Eye (tissue), 1 donor: ENCODE data around the gene ASAP3.
A peak's percentile ranks its signal among the peaks of the same experiment; 100 is the strongest.

ENCODE experiments used
- DNase-seq: peaks from one replicate; pipeline ENCODE4 v3.0.0-alpha.2; 2015

Gene ASAP3

DNA sequence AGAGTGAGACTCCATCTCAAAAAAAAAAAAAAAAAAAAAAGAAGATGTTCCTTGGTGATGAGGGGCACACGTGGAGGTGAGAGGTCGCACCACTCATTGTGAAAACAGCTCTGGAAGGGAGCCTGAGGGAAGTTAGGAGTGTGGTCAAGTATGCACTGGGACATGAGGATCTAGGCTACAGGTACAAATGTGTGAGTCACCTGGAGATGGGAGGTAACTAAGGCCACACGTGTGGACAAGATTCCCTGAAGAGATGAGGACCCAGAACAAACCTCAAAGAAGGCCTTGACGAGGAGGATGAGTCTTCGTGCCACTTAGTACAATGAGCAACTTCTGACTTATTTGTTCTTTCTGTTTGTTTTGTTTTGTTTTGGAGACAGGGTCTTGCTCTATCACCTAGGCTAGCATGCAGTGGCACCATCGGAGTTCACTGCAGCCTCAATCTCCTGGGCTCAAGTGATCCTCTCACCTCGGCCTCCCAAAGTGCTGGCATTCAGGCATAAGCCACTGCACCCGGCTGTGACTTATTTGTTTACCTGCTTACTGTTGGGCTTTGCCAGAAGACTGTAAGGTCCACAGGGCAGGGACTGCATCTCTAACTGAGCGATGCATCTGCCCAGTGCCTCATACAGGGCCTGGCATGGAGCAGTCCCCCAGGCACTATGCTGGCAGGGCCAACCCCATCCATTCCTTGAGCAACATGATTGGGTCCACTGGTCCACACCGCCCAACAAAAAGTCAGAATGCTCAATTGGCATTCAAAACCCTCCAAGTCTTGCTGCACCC, 6.4 kb downstream of the ASAP3 start:
- no peak for DNase-seq

GRCh38 chr1:23475641-23476040, 8.3 kb downstream of the ASAP3 start:
- no peak for DNase-seq

- no peak for DNase-seq
Observed at GRCh38 chr1:23475134-23475628, 8.8 kb downstream of the ASAP3 start.

- DNase-seq: no peak
Observed at GRCh38 chr1:23473037-23473800, 10.8 kb downstream of the ASAP3 start.

GRCh38 chr1:23472351-23473036, 11.5 kb downstream of the ASAP3 start:
- no peak for DNase-seq

- no peak for DNase-seq
Observed at GRCh38 chr1:23471473-23472075, 12.4 kb downstream of the ASAP3 start.

GRCh38 chr1:23470282-23471070, 13.5 kb downstream of the ASAP3 start:
- peak; percentile 28 for DNase-seq

DNA sequence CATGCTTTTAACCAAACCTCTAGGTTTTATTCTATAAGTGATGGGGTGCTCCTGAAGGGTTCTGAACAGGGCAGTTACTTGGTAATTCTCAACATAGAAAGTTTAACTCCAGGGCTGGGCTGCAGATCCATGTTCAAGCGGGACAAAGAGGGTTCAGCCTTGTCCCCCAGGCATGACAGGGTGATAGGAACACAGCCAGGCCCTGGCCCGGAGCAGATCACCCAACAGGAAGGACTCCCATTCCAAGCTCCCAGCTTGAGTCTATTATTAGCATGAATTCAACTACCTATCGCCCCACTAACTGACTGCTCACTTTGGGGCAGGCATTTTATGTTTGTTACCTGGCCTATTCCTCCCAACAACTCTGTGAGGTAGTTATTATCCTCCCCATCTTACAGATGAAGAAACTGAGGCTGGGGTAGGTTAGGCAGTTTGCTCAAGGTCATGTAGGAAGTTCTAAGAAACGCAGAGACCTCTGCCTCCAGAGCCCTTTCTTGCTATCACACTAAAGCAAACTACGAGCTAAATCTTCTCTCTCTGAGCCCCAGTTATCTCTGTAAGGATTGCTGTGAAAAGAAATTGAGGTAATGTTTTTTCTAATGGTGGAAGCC, 14.5 kb downstream of the ASAP3 start:
- DNase-seq: no peak

DNA sequence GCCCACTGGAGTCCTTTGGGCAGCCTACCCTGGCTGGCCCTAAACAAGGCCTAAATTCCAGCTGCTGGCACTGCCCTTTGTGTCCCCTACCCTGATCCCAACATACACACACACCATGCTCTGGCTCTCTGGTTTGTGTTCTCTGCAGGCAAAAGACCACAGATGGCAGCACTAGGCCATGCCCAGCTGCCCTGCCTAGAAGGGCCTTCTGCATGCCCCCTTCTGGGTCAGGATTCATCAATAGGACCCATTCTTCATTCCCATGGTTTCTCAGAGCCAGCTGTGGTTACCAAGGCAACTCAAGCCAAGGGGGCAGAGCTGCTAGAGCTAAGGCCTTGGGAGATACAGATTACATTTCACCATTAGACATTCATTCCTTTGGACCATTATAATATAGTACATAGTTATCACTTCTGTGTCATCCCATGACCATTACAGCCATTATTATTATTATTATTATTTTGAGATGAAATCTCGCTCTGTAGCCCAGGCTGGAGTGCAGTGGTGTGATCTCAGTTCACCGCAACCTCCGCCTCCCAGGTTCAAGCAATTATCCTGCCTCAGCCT, 17.5 kb downstream of the ASAP3 start:
- peak; percentile 24 for DNase-seq

- DNase-seq: no peak
Observed at GRCh38 chr1:23463286-23463685, 20.7 kb downstream of the ASAP3 start.

DNA sequence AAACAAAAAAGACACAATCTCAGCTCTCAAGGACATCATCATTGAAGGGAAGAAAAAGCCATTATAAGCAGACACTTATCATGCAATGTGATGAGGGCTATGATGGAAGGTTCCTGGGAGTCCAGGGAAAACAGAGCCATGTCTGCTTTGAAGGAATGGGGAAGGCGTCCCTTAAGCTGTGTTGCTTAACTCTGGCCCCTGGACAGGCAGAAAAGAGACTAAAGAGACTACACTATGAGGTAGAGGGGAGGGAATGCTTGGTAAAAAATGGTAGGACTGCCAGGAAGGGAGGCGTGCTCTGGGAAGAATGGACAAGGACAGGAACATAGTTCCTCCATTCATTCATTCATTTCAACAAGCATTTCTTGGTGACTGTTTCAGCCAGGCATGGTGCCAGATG, 21.2 kb downstream of the ASAP3 start:
- DNase-seq: no peak

GRCh38 chr1:23461050-23461449, 22.9 kb downstream of the ASAP3 start:
- no peak for DNase-seq

- DNase-seq: no peak
Observed at GRCh38 chr1:23460519-23460918, 23.5 kb downstream of the ASAP3 start.

DNA sequence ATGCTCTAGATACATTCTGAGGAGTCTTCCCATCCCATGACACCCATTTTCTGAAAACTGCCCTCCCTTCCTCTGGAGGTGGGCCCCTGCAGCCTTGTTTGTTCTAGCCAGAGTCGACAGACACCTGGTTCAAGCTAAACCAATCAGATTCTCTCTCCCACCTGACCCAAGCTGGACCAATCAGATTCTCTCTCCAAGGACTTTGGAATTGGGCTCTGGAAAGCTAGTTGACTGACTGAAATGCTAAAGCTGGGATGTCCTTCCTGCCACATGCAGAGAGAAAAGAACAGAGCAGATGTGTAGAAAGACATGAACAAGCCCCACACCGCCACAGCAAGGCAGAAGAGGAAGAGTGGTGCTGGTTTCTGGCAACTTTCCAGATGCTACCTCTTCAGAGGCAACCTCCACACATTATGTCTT, 24.6 kb downstream of the ASAP3 start:
- DNase-seq: no peak

DNA sequence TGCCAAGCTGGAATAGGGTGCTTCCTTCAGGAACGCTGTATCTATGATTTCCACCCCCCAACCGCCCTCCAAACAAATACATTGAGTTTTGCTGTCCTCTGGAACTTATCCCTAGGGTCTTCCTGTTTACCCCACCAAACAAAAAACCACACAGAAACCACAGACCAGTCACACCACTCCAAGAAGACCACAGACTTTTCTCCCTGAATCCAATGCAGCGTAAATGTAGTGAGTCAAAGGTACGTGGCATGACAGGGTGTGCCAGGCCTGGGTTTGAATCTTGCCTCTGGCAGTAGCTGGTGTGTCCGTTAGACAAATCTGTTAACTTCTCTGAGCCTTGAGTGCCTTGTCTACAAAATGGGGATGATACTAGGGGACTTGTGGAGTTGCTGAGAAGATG, 27.8 kb downstream of the ASAP3 start:
- no peak for DNase-seq

DNA sequence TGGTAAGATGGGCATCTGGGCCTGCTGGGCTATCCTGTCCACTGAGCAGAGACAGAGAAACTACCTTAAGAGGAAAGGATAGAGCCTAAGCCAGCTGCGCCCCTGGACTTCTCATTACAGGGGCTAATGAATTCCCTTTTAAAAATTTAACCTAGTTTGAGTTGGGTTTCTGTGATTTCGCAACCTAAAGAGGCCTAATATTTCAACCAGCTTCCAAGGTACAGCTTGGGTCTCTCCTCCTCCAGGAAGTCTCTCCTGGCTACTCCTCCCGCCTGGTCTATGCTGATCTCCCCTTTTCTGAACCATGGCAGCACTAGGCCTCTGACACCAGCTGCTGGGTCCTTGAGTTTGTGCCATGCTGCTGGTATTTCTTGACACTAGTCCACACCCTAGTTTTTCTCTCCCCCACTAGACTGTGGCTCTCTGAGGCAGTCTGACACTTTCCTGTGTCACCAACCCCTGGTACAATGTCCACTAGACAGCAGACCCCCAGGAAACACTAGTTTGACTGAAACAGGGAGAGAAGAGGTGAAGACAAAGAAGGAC, 30.5 kb downstream of the ASAP3 start:
- no peak for DNase-seq

GRCh38 chr1:23452011-23452411, 32.0 kb downstream of the ASAP3 start:
- DNase-seq: peak; percentile 30

- no peak for DNase-seq
Observed at GRCh38 chr1:23451441-23451840, 32.5 kb downstream of the ASAP3 start.

DNA sequence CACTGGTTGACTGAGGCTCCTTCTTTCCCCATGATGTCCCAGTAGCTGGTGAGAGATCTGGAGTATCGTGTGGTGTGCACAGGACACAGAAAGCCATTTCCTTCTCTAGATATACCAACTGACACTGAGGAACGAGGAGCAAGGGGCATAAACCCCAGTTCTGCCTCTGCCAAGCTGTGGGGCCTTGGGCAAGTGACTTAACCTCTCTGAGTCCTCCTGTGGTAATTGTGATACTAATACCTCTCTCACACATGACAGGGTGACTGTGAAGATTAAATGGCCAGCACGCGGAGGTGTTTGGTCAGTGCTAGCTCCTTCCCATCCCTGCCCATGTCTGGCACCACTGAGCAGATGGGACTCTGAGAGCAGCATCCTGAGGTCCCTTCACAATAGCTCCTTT, 33.1 kb downstream of the ASAP3 start:
- DNase-seq: no peak

DNA sequence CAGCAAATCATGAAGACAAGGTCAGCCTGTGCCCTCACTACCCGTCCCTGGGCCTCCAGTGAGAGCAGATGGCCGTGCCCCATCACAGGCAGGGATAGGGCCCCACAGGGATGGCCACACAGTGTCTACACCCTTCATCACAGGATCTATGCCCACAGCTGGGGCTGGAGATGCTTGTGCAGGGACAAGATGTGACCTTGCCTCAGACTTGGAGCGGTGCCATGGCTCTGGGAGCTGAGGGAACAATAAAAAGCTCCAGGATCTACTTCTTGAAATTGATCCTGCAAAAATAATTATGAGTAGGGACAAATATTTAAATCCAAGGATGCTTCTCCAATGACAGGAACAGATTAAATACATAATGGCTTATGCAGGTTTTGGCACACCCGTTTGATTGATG, 34.0 kb downstream of the ASAP3 start:
- no peak for DNase-seq

- DNase-seq: no peak
Observed at GRCh38 chr1:23449306-23449705, 34.7 kb downstream of the ASAP3 start.
